Suppressor macrophage treated with lipopolysaccharide for 1 hour (primary cell): Measurements from ENCODE around the gene ZBED5.
"Not testable (repeated sequence)": the region's sequence is repeated elsewhere in the genome, so short reads cannot be mapped to it uniquely, and the experiment has no call there.

ENCODE experiments used
- DNase-seq, 3 donors: peaks; one replicate each; pipeline ENCODE4 v3.0.0-alpha.2; 2020 to 2022

The ZBED5 gene

DNA sequence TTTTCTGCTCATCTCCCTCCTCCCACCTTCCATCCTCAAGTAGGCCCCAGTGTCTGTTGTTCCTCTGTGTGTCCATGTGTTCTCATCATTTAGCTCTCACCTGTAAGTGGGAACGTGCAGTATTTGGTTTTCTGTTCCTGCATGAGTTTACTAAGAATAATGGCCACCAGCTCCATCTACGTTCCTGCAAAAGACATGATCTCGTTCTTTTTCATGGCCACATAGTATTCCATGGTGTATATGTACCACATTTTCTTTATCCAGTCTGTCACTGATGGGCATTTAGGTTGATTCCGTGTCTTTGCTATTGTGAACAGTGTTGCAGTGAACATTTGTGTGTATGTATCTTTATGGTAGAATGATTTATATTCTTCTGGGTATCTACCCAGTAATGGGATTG is 21.0 kb downstream of the ZBED5 start:
- not testable (repeated sequence) for DNase-seq

DNA sequence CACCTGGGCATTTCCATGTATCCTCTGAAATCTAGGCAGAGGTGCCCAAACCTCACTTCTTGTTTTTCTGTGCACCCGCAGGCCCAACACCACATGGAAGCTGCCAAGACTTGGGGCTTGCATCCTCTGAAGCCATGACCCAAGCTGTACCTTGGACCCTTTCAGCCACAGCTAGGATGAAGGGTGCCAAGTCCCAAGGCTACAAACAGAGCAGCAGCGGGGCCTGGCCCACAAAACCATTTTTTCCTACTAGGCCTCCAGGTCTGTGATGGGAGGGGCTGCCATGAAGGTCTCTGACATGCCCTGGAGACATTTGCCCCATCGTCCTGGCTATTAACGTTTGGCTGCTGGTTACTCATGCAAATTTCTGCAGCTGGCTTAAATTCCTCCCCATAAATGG is 28.7 kb downstream of the ZBED5 start:
- DNase-seq, result no peak

DNA sequence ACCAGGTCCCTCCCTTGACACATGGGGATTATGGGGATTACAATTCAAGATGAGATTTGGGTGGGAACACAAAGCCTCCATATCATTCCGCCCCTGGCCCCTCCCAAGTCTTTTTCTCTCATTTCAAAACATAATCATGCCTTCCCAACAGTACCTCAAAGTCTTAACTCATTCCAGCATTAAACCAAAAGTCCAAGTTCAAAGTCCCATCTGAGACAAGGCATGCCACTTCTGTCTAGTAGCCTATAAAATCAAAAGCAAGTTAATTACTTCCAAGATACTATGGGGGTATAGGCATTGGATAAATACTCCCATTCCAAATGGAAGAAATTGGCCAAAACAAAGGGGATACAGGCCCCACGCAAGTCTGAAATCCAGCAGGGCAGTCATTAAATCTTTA is 29.5 kb downstream of the ZBED5 start:
- no peak for DNase-seq

DNA sequence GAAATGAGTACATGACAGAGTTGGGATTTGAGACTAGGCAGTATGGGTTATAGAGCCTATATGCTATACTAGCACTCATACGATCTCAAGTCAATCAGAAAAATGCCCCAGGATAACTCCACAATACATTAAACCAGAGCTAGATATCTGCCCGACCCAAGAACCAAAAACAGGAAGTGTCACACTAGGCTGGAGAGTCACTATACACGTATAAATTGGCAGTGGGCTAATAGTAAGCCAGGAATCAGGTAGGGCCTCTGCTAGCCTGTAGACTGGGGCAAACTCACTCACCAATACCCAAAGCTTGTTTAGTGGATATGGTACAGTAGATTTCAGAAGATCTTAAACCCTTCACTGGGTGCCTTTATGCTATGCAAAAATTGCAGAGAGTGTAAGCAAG is 33.0 kb downstream of the ZBED5 start:
- peak in 2 of 3 donors; percentile 11 to 26 for DNase-seq

DNA sequence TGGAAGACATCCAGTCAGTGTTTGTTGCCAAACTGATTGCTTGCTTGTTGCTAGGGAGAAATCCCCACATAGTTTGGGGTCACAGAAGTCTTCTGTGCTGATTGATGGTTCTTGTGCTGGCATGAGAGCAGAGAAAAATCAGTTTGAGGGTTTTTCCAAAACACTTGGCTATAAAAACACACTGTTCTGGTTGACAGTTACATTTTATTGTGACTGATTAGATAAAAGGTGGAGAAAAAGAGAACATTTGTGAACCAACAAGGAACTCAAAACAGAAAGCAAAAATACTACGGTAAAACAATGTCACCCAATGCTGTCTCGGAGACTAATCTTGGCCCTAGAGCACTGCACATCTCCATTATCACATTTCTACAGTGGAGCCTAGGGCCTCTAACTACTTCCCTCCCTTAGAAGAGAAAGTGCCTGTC is 34.7 kb downstream of the ZBED5 start:
- DNase-seq, result no peak

DNA sequence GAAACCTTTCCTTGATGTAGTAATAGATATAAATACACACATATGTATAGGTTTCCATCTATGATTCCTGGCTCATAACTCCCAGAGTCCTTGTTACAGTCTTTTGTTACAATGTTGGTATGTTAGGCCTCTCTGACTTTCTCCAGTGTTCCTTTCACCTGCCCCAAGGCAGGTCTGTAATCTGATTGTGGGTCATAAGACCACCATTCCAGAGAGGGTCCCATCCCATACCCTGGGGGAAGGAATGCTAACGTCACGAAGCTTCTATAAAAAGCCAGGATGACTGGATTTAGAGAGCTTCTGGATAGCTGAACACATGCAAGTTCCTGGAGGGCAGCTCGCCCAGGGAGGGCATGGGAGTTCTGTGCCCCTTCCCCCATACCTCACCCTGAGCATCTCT is 35.4 kb downstream of the ZBED5 start:
- not testable (repeated sequence) for DNase-seq

DNA sequence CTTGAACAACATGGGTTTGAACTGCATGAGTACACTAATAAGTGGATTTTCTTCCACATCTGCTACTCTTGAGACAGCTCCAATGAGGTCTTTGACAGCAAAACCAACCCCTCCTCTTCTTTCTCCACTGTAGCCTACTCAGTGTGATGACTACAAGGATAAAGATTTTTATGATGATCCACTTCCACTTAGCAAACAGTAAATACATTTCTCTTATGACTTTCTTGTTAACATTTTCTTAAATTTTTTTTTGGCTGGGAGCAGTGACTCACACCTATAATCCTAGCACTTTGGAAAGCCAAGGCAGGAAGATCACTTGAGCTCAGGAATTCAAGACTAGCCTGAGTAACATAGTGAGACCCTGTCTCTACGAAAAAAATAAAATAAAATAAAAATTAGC is 39.3 kb downstream of the ZBED5 start:
- no peak for DNase-seq

DNA sequence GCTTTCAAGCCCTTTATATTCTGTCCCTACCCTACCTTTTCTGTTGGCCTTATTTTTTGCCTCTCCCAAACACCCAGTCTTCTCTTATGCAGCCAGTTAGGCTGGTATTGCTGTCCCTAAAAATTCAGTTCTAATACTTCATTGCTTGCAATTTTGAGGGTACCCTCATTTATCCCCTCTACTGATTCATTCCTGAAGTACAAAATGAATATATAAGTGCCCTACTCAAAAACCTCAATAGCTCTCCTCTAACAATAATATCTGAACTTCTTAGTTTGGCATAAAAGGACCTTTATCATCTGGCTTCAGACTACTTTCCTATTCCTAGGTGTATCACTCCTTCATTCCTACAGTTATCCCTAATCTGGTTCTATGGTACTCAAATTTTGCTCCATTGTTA is 43.9 kb downstream of the ZBED5 start:
- no peak for DNase-seq

DNA sequence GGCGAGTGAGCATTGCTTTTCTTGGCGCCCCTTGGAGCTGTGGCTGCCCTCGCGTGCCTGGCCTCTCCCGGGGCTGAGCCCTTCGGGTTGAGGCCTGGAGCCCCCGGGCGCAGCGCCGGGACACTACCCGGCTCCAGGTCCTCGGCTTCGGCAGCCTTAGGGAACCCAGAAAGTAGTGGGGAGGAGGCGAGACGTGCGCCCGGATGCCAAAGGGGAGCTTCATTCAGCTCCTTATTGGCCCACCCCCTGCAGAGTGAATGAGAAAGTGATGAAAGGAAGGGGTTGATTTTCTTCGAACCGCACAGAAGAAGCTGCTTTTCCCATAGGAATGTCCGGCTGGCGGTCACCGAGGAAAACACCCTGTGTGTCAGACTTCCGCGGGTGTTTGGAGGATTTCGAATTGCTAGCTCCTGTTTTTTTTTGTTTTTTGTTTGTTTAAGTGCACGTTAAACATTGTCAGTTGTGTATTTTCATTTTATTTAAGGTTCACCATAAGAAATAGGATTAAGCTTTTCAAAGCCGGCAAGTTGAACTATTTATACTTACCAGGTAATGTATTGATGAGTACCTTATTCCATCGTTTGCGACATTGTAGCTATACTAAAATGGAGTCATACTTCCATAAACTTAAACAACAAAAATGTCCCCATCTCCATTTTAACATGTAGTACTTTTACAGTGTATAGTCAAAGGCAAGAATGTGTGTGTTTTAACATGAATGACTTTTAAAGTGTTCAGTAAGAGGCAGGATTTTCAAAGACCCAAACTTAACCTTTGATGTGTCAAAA is 48.3 kb downstream of the ZBED5 start:
- peak; percentile 62 to 71 (median 64) for DNase-seq

DNA sequence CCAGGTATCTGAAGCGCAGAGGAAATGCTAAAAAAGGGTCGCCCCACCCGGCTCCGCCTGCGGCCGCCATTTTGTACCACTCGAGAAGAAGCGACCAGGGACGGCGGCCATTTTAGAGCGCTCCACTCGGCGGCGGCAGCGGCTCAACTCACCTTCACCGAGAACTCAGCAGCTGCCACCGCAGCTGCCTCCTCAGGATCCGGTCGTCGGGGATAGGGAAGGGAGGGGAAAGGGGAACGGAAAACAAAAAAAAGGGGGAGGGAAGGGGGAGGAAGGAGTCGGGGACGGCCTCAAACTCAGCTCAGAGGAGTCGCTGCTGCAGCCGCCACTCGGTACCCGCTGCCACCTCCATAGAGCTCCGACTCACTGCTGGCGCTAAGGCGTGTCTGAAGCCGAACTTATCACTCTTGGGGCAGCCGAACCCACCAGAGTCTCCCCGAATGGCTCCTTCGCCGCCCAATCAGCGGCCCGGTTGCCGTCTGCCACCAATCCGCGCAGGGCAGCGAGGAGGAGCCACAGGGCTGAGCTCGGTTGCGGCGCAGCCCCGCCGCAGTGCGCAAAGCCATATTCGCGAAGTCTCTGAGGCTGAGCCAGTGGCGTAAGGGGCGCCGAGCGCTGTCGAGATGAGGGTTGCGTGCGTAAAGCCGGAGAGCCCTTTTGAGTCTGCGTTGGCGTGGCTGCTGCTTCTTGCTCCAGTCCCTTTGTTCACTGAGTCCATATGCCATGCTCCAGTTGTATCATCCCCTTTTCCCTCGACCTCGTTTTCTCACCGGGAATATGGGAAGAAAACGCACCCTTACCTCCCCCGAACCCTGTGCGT is 49.1 kb downstream of the ZBED5 start, which contains the start of gene EIF4G2:
Gene EIF4G2, minus strand, starts transcription at position 374 of the 820 bp plus-strand sequence.
- peak; percentile 98 to 99 (median 99) for DNase-seq

DNA sequence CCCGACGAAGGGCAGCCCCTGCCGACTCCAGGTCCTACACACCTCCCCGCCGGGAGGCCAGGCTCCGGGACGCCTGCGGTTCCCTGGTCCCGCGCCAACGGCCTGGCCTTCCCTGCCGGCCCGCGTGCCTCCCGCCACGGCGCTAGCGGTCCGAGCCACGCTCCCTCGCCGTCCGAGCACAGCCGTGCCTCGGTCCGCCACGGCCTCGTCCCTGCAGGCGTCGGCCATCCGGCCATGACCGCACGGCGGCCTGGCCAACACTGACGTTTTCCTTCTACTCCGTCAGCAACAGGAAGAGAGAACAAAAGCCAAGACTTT is 49.7 kb downstream of the ZBED5 start:
- no peak for DNase-seq

DNA sequence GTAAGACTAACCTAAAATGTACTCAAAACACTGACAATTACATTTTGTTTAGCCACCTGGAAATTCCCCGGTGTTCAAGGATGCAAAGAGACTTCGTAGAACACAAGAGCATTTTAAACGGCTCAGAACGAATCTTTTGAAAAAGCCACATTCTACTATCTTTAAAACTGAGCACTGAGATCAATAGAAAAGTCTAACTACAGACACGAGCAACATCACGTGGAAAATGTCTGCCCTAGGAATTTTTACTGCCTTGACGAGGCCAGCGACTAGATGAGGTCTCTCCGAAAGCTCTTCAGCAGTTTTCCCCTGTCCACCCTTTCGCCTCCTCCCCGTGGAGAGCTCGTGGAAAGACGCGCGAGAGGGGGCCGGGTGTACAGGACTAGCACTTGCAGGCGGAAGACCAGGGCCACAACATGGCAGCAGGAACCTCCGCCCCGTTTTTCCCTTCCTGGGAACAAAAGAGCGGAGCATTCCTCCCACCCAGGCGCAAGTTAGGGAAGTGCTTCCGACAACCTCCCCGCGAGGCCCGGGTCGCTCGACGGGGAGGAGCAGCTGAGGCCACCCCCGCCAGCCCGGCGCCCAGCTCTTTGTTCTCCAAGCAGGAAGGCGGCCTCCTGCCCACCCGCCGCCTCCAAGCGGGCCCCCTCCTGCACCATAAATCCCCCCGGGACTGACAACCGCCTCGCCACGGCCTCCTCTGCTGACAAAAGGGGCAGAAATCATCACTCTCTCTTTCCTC is 50.2 kb downstream of the ZBED5 start:
- DNase-seq, result peak; percentile 75 to 90 (median 79)

DNA sequence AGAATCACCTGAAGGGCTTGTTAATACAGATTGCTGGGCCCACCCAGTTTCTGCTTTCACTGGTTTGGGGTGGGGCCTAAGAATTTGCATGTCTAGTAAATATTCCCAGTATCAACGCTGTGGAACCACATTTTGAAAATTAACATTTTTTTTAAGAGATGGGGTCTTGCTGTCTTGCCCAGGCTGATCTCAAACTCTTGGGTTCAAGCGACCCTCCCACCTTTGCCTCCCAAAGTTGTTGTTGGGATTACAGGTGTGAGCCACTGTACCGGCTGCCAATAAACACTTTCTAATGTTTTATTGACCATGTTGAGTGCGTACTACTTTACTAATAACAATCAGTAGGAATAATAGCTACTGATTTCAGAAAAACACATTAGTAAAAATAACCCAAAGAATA is 51.6 kb downstream of the ZBED5 start:
- no peak for DNase-seq

DNA sequence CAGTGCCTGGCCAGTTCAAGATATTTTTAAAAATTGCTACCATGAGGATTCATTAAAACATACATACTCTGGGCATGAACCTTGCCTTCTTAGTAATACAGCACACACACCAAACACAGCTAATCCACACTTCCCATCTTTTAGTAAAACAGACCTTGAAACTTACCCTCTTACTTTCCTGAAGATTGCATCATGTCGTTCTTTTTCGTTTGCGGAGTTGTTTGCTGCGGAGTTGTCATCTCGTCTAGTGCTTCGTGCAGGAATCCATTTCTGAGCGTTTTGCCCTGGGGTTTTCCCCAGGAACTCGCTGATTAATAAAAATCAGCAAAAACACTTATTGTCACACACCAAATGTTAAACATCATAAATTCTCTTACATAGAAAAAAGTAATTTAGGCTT is 52.1 kb downstream of the ZBED5 start:
- DNase-seq, result peak in 1 of 3 donors; percentile 37

DNA sequence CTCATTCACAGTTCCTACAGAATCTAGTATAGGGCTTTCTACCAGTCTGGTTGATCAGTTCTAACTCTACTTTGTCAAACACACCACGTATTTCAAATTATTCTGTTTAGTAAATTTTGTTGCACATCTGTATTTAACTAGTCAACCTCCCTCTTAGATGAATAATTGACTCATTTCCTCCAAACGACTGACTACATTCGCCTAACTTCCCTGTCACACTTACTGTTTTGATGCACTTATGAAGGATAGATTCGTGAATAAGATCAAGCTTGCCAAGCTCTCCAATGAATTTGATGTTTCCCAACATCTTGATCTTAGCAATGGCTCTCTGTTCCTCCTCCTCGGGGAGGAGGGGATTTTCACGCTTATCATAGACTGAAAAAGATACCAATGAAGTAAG is 54.2 kb downstream of the ZBED5 start:
- DNase-seq, result peak in 2 of 3 donors; percentile 30 to 31
